Measurements from ENCODE around the gene TLE5. TPM values are rescaled to one million over a fixed set of nuclear protein-coding genes. Genes with fewer than 3 reads are reported as not detected.

The TLE5 gene
- polyA plus RNA-seq, 2 of the 4 experiments (the other 2 are of a cell fraction) = 171 to 216 TPM

GRCh38 chr19:3073159-3073563 is 10.9 kb upstream of the TLE5 start:
- Histone ChIP-seq H3K9me3 (no peaks in the 10 kb centered on the region), H3K4me2 (no peak overlapping the region), H3K4me1 (no peaks in the 10 kb centered on the region), H3K4me3 (no peak overlapping the region), H3K27ac (no peak overlapping the region)
- CTCF ChIA-PET = interaction anchor here (1.2 to 2.2 kb wide), 2 partner anchors 10 to 31 kb away, joined by 3 to 5 read pairs; no protein-coding TSS in a partner anchor
- TF ChIP-seq RAD21 (conservative IDR thresholded peaks at IDR 0.05 in 1 of 2, IDR thresholded peaks at IDR 0.05 in 1 of 2) = no peak
- no peak for TF ChIP-seq RARB (CRISPR knock-in tag; IDR thresholded peaks at IDR 0.05)
- TF ChIP-seq HOXB13 (CRISPR knock-in tag; IDR thresholded peaks at IDR 0.05; ENCODE audit: low read depth) = no peak
- no peak for TF ChIP-seq REST (IDR thresholded peaks at IDR 0.05)
- no peak for TF ChIP-seq POLR2AphosphoS2 (conservative IDR thresholded peaks at IDR 0.05; ENCODE audit: low read length)
- peak; percentile 45 for TF ChIP-seq USF2 (IDR thresholded peaks at IDR 0.05)
- POLR2A ChIA-PET = no interaction called here
- ATAC-seq (peak; percentile 43 to 49; a peak in 4 of 6 replicates), FAIRE-seq (no peak), DNase-seq (ENCODE audit: low read depth in 1 of 2, low spot score in 1 of 2) (peak in 1 of 2 experiments; percentile 58)
- 28% methylated on average over 3 of the region's 3 CpGs for WGBS (ENCODE audit: missing lambda C conversion rate)

- ChIA-PET CTCF (interaction anchor here (2.2 kb wide), 1 partner anchor 33 kb away, joined by 5 read pairs; no protein-coding TSS in a partner anchor), POLR2A (no interaction called here)
- TF ChIP-seq E2F6 (IDR thresholded peaks at IDR 0.05; ENCODE audit: borderline replicate concordance, low read depth) (no peak), ZC3H11A (IDR thresholded peaks at IDR 0.05) (no peak), ZSCAN20 (CRISPR knock-in tag; IDR thresholded peaks at IDR 0.05) (no peak), EP300 (IDR thresholded peaks at IDR 0.05) (no peak), HOXA7 (CRISPR knock-in tag; IDR thresholded peaks at IDR 0.05) (no peak), RNF2 (IDR thresholded peaks at IDR 0.05; ENCODE audit: borderline replicate concordance, low read depth) (no peak), MAZ (IDR thresholded peaks at IDR 0.05; ENCODE audit: borderline replicate concordance, low read depth, low read length) (no peak), ESRRA (IDR thresholded peaks at IDR 0.05; ENCODE audit: borderline replicate concordance, low read length) (no peak), HMGXB4 (CRISPR knock-in tag; IDR thresholded peaks at IDR 0.05; ENCODE audit: borderline replicate concordance) (no peak), CTCF (IDR thresholded peaks at IDR 0.05) (no peak), NPAS2 (CRISPR knock-in tag; IDR thresholded peaks at IDR 0.05; ENCODE audit: borderline replicate concordance) (no peak), EHF (CRISPR knock-in tag; IDR thresholded peaks at IDR 0.05) (no peak)
- ATAC-seq (no peak), FAIRE-seq (no peak), DNase-seq (ENCODE audit: low read depth in 1 of 2, low spot score in 1 of 2) (no peak)
- Histone ChIP-seq H3K4me2 (no peak overlapping the region), H3K27ac (no peak overlapping the region), H3K9me3 (no peaks in the 10 kb centered on the region), H3K4me3 (no peak overlapping the region), H3K4me1 (no peaks in the 10 kb centered on the region)
- WGBS (ENCODE audit: missing lambda C conversion rate) = 64% methylated on average over 3 of the region's 4 CpGs
Observed at GRCh38 chr19:3071768-3072167, 9.5 kb upstream of the TLE5 start.
